HG03558 (cell line): ENCODE data around the gene PEAK1.

Source experiments
- ATAC-seq: cut with Tn5 transposase; IDR thresholded peaks from one replicate; pipeline ENCODE4 v1.9.1; 2021; ENCODE audit warnings: moderate number of reproducible peaks; ENCODE audit not compliant: unreplicated experiment; ENCODE audit errors: extremely low read depth

Gene PEAK1

DNA sequence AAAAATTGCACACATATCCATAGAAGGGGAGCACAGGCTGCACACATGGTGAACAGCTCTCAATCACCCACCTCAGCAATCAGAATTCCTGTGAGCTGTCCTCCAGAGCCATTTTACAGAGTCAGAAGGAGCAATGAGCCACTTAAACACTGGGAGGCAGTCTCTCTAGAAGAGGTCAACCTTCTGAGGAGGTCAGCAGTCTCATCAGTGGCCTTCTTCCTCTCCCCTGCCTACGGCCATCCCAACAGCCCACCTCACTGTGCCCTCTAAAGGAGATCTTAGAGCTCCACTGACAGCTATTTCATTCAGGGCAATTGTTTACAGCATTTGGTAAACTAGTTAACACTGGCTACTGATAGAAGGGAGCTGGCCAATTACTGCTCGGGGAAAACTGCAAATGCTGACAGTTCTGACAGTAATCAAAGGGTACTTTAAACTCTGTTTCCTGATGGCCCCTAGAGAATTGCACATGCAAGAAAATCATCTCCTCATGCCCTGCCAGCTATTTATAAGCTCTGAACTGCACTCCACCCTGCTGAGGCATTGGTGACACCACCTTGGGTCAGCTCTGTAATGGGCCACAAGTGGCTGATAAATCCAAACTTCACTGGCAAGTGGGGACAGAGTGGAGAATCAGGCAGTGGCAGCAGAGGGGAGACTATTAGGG, 306.9 kb downstream of the PEAK1 start:
- no peak for ATAC-seq

DNA sequence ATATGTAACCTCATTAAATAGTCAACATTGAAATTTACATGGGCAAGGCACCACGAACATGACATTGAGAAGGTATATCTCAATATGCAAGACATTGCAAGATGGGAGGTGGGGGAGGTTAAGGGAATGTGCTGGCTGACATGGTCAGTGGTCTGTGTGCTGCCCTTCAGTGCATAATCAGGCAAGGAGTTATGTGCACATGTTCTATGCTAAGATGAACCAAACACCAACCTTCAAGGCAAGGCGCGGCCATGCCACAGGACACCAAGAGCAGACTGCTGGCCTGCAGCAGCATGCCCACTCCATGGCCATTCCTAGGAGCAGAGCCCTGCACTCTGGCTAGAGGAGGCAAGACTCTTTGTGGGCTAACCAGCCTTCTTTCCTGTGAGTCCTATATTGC, 308.1 kb downstream of the PEAK1 start:
- no peak for ATAC-seq

DNA sequence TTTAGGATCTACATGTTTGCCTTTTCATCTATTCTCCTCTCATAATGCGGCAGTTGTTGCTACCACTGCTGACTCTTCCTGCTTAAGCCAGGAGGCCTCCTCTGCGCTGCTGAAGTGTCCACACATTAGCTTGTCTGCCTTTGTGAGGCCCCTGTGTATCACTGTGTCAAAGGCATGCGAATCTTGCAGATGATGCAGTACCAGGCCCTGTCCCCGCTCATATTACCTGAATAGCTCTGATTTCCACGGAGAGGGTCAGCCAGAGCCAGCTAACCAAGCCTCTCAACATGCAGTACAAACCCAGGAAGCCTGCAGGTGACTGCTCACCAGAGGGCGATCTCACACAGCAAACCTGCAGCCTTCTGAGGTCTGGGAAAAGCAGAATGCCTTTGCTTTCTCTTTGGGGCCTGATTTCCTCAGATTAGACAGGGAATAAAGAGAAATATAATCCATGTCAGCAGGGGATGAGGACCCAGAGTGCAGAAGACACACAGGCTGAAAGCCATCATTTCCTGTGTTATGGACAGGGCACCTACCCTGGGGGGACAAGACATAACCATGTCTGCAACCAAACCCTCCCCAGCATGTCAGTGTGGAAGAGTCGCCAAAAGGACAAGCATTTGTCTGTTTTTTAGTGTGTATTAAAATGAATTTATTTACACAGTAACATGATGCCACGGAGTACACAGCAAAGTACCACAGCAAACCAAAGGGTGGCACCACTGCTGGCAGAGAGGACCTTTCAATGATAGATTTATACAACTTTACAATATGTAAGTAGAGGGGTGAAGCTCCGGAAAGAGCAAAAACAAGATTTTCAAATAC, 312.2 kb downstream of the PEAK1 start:
- no peak for ATAC-seq

DNA sequence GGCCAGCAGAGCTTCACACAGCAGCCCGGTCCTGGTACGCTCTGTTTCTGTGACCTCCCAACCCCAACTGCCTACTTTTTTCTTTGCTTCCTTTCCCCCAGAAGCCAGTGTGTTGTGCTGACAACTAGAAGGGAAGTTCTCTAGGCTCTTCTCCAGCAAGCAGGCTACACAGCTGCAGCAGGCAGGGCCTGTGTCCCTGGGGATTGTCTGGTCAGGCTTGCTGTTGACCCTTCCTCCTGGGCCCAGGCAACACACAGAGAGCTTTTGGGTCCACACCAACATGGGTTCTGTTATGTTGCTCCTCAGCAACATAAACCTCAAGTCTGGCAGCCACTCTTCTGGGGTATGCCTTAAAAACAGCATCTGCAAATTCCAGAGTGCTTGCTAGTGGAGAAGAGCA, 312.8 kb downstream of the PEAK1 start:
- no peak for ATAC-seq

DNA sequence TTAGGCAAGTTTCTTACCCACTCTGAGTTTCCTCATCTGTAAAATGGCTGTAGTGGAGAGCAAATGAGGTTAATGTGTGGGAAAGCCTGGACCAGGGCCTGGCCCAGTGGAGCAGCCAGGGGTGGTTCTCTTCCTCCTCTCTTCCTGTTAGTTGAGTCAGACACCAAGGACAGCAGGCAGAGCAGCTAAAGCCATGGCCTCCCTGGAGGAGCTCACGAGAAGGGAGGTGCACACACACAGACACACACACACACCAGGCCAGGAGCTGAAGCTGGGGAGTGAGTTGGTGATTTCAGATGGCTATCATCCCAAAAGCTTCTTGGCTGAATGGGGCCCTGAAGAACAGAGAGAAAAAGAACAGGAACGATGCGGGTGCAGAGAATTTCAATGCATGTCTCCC, 315.7 kb downstream of the PEAK1 start:
- no peak for ATAC-seq

DNA sequence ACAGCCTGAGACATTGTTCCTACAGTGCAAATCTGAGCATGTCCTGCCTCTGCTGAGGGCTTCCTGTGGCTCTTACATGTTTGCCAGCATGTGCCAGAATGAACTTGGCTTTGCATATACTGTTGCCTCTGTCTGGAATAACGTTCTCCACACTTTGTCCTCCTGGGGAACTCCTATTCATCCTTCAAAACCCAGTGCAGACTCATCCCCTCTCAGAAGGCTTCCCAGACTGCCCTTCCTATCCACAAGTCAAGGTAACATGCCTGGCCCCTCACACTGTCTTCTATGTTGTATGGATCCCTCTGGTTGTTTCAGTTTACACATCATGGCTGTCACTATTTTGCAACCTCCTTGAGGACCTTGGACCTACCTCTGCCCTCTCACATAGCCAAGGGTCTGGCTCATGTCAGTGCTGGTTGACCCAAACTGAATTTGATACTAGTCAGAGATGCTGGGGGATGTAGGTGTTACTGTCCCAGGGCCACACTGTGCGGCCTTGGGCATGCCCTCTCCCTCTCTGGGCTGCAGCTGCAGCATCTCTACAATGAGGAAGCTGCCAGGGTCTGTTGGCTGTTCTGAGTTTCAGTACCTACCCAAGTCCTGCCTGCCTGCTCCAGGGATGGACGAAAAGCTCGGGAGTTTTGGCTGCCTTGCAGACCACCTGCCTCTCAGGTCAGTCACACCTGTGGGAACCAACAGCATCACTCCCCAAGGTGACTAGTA, 320.0 kb downstream of the PEAK1 start:
- ATAC-seq, result no peak

DNA sequence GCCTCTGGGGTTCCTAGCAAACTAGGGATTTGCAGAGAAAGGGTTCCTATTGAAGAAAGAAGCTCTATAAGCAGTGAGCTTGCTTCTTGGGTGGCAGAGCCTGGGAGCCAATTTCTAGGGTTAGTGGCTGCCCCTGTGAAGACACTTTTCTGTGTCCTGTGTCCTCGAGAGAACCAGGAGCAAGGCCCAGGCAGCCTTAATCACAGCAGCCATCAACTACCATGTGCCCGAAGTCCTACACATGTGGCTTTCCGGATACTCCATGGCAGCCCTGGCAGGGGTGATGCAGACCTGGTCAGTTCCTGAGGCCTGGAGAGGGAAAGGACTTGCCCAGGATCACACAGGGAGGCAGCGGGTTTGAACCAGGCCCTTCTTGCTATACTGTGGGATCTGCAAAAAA, 321.3 kb downstream of the PEAK1 start:
- ATAC-seq, result no peak

DNA sequence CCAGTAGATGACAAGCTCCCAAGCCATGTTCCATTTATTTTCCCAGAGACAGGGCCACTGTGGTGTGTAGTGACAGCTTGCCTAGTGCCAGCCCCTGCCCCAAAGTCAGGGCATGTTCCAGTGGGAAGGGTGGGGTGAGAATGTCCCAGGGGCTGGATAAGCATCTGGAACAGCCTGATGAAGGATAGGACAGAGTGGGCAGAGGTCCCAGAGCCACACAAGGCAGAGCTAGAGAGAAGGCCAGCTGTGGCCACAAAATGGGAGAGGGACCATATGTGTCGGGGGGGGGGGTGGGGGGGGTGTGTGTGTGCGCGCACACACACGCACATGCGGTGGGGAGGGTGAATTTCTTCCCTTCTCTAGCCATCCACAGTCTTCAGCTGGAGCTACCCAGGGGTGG, 322.0 kb downstream of the PEAK1 start:
- no peak for ATAC-seq

DNA sequence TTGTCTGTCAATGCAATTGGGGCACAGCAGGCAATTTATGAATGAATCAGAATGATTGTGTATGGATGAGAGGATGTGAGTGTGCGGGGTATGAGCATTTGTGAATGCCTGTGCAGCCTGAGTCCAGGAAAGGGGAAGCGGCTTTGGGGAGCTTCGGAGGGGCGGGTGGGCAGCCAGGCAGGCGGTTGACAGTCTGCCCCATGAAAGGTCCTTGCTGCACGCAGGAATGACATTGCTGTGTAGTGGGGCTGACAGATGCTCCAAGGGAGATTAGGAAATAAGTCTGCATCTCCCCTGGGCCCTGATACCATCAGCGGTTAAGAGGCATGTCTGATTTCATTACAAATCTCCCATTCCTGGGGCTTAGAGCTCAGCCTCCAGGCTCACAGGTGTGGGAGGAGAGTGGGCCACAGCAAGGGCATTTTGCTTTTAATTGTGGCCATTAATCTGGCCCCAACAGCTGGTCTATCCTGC, 322.6 kb downstream of the PEAK1 start:
- ATAC-seq, result no peak

DNA sequence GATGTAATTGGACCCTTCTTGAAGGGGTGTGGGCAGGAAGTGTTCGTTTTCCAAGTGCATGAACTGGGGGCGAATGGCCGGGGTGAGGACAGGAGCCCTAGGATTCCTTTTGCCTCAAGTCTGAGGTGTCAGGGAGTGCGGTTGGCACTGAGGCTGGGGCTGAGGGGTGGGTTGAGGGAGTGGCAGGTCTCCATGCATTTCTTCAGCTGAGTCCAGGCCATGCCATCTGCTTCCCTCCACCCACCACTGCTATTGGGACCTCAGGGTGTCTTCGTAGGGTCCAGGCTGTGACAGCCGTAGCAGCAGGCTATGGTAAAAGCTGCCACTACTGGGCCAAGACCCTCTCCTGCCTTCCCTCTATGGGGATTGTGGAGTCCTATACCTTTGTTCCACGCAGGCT, 323.4 kb downstream of the PEAK1 start:
- ATAC-seq, result no peak

DNA sequence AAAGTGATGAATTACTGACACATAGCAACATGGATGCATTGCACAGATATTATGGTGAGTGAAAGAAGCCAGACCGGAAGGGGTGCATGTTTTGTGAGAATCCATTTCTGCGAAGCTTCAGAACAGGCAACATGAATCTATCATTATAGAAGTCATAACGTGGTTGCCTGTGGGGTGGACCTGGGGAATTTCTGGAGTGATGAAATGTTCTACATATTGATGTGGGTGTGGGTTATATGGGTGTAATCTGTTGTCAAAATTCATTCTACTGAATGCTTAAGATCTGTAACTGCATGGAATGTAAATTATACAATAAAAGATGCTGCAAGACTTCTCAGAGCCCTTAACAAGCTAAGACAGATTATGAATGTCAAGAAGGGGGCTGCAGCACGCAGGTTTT, 323.8 kb downstream of the PEAK1 start:
- ATAC-seq, result no peak

DNA sequence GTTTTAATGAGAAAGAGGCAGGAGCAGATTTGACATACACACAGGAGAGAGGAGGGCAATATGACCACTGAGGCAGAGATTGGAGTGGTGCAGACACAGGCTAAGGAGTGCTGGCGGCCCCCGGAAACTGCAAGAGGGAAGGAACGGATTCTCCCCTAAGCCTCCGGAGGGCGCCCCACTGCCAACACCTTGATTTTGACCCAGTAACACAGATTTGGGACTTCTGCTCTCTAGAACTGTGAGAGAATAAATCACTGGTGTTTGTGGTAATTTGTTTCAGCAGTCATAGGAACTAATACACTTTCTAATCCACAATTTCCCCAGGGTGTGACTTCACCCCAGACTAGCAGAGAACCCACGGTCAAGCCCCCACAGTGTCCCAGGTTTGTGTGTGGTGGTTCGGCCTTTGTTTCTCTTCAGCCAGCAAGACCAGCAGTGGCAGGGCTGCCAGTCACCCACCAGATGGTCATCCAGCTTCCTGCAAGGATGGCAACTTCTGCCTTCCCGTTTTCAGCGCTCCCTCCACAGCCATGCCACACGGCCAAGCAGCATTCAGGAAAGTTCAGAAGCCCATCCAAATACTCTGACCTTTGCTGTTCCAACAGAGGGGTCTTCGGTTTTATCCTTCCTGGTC, 325.4 kb downstream of the PEAK1 start:
- no peak for ATAC-seq

DNA sequence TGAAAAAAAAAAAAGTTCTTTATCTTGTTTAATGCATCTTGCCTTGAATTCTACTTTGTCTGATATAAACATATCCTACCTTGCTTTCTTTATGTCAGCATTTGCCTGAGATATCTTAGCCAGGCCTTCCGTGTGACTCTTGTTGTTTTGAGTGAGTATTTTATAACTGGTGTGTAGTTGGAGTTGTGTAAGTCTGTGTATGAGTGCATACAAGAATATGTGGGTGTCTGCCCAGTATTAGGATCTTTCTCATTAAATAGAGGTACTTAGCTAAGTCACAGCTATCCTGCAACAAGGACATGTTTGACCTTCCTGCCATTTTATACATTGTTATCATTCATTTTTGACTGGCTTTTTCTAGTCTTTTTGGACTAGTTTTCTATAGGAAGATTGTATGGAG, 326.5 kb downstream of the PEAK1 start:
- no peak for ATAC-seq

DNA sequence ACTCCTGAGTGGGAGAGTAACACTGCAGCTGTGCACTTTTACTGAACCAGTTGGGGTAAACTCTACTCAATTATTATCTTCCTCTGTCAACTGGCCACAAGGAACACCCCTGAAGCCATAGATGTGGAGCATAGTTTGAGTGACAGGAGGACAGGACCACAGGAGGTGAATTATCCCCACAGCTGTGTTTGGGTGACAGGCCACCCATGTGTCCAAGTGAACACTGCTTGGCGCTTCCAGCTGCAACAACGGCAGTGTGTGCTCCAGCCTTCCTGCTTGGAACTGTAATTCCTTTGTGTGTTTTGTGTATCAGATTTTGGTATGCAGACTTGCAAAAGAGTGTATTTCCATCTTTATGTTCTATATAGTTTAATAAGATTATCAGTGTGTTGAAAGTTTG, 328.8 kb downstream of the PEAK1 start:
- no peak for ATAC-seq

DNA sequence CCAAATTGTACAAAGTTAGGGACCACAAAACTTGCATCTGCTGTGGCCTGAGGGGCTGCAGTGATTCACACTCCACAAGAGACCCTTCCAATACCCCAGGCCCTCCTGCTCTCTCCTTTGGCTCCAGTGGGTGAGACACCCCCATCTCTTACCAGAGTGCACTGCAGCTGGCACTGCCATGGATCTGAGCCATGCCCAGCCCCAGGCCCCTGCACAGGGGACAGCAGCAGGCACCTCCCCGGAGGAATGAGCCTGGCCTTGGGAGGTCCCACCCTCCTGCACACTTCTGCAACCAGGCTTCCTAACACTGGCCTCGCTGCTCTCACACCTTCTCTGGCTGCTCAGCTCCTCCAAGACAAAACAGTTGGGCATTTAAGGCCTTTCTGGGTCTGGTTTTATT, 332.7 kb downstream of the PEAK1 start:
- ATAC-seq, result no peak

DNA sequence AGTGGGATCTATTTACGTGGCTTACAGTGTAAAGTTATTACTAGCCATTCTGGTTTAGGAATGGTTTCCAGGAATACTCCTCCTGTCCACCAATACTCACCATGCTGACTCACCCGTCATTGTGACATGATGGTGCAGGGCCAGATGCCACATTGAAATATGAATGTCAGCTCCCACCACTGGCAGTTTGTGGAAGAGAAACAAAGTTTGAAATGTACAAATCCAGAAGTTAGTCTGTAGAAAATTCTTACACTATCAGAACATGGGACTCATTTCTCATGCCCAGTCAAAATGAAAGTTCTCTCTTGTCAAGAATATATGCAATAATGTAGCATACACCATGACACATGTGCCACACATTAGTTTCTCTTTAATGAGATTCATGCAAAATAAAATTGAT, 334.6 kb downstream of the PEAK1 start:
- ATAC-seq, result no peak

DNA sequence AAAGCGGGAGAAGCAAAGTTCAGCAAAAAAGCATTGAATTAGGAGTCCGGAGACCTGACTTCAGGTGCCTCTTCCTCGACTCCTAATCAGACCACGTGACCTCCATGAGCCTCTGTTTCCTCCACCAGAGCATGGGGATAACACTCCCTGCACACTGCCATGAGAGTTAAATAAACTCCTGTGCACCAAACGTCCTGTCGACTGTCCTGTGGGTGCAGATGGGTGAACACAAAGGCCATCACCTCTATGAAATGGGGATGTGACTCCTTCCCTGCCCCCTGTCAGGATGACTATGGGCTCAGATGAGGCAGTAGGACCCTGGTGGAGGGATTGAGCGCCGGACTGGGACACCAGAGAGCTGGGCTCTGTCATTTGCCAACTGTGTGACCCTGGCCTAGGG, 335.5 kb downstream of the PEAK1 start:
- ATAC-seq, result no peak

DNA sequence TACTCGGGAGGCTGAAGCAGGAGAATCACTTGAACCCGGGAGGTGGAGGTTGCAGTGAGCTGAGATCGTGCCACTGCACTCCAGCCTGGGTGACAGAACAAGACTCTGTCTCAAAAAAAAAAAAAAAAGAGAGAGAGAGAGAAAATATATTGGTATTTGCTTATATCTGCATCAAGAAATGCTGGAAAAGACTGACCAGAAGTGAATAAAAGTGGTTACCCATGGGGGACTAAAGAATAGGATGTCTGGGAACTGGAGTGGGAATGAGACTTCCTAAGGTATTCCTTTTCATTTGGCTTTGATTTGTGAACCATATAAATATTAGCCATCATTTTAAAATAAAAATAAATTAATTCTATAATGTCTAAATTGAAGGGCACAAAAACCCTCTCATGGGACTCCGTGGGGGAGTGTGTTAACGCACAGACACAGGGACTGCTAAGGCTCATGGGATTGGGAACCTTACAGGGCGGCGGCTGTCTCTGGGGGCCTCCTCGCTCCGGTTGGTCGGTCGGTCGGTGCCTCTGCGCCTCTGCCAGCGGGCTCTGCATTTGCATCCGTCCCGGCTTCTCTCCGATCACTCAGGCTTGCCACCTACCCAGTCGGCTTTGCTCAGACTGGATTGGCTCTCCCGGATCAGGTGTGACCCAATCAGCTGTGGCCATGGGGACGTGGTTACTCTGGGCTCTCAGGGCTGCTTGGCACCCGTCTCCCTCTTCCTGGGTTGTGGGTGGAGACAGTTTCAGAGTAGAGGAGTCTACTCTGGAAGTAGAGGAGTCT, 336.3 kb downstream of the PEAK1 start:
- ATAC-seq, result no peak

DNA sequence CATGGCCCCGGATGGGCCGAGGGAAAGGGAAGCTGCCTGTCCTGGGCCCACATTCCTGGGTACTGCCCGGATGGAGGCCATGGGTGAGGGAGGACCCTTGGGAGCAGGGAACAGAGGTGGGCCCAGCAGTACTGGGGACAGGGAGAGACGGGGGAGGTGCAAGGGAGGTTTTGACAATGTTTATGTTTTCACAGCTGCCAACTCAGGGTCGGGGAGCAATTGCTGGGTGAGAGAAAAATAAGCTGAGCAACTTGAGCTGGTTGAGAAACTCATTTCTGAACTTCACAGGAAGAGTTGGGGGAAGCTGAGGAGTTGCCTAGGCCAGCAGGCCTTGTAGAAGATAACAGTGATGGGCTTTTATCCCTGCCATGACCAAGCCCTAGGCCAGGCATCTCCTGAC, 337.9 kb downstream of the PEAK1 start:
- ATAC-seq, result no peak

DNA sequence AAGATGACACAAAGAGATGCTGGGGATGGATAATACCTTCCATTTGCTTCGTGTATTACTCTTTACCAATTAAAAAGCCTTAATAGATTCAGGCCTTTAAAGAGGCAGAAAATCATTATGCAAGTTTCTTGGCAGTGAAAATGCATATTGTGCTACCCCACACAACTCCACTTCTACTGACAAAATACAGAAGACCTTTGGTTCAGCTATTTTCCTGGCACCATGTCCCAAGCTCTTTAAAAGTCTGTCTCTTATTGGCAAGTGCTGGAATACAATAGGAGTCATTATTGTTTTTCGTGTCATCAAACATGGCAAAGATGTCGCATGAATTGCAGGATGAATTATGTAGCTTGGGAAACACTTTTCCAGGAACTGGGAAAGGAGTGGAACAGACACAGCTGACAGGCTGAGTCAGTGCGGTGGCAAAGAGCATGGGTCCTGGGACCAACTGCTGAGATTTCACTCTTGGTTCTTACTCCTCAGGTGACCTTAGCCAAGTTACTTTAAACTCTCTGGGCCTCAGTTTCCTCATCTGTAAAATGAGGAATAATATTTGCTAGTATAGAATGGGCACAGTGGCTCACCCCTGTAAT, 343.5 kb downstream of the PEAK1 start:
- ATAC-seq, result no peak
